HTERT RPE-1 (cell line): ENCODE data around the gene IGSF5.
"Not testable (repeated sequence)": the region's sequence is repeated elsewhere in the genome, so short reads cannot be mapped to it uniquely, and the experiment has no call there.

ENCODE experiments used
- in situ Hi-C: fragments of 300-500 bp; cut with MboI; formaldehyde crosslinking; loops from 4 replicates; pipeline ENCODE4 v1.14.3; 2020; ENCODE audit warnings: low sequenced_read_pairs

Gene IGSF5

GRCh38 chr21:39736716-39737115, 8.3 kb upstream of the IGSF5 start:
- in situ Hi-C loops: no loop called here

GRCh38 chr21:39737376-39738000, 7.5 kb upstream of the IGSF5 start:
- in situ Hi-C loops: no loop called here

- in situ Hi-C loops: no loop called here
These were observed 6.4 kb upstream of the IGSF5 start for GRCh38 chr21:39738566-39738965.

GRCh38 chr21:39739531-39739930, 5.5 kb upstream of the IGSF5 start:
- in situ Hi-C loops: not testable (repeated sequence)

GRCh38 chr21:39742561-39742960, 2.4 kb upstream of the IGSF5 start:
- in situ Hi-C loops: not testable (repeated sequence)

- in situ Hi-C loops: not testable (repeated sequence)
These were observed 349 bp downstream of the IGSF5 start for GRCh38 chr21:39745332-39745731.

DNA sequence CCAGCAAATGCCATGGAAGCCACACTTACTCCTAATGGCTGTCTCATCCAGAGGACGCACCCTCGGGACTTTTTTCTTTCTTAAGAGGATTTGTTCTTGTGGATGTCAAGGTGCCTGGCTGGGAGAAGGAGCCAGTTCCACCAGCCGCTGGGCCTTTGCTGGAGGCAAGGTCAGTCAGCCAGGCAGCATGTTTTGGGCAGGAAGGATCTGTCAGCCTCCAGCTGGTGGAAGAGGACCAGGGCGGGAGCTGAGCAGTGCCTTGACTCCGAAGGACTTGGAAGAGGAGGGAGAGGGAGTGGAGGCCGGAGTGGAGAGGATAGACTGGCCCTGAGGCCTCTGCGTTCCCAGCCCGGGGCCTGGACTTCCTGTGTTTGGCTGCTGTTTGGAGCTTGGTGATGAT, 5.7 kb downstream of the IGSF5 start:
- in situ Hi-C loops: no loop called here

- in situ Hi-C loops: no loop called here
These were observed 9.8 kb downstream of the IGSF5 start for GRCh38 chr21:39754811-39755210.

GRCh38 chr21:39756285-39756684, 11.3 kb downstream of the IGSF5 start:
- in situ Hi-C loops: no loop called here

DNA sequence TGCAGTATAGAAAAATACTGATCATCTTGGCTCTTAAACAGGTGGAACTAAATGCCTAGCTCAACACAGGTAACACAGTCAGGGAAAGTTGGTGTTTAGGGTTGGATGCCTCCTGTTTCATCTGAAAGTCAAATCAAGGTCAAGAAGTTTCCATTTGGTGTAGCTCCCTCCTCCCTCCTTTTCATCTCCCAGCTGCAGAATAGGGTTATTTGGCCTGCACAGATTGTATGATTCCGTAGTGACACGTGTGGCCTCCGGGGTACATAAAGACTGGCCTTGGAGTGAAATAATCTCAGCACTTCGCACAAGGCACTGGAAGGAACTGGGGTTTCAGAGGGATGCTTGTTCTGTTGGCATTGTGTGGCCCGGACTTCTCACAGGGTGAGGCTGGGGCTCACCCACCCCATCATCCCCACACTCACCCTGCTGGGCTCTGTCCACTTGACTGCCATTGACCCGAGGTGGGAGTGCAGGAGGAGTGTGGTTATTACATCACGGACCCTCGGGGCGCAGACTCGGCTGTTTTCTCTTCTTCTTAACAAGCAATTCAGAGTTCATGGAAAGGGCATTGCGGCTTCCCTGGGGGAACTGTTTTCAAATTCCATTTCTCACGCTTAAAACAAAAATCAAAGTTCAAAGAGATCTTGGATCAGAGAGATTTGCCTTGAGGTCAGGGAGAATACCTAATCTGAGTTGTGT, 18.4 kb downstream of the IGSF5 start:
- in situ Hi-C loops: no loop called here

DNA sequence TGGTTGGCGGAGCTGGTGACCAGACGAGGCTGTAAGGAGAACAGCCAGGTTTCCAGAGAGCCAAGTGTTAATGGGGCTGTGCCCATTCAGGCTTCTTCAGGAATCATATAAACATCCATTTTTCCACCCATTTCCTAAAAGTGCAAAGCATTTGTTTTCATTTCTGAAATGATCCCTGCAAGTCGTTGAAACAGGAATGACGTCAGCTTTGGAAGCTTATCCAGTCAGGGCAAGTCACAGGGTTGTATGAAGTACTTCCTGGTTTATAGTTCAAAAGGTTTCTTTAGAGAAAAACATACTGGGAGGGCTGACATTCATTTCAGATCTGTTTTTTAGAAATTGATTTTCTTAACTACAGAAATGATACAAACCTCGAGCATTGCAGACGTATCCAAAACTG, 29.2 kb downstream of the IGSF5 start:
- in situ Hi-C loops: no loop called here

GRCh38 chr21:39775816-39776215, 30.8 kb downstream of the IGSF5 start:
- in situ Hi-C loops: no loop called here

GRCh38 chr21:39776589-39776988, 31.6 kb downstream of the IGSF5 start:
- in situ Hi-C loops: no loop called here

- in situ Hi-C loops: no loop called here
These were observed 36.3 kb downstream of the IGSF5 start for GRCh38 chr21:39781331-39781730.

GRCh38 chr21:39788383-39788782, 43.4 kb downstream of the IGSF5 start:
- in situ Hi-C loops: no loop called here

DNA sequence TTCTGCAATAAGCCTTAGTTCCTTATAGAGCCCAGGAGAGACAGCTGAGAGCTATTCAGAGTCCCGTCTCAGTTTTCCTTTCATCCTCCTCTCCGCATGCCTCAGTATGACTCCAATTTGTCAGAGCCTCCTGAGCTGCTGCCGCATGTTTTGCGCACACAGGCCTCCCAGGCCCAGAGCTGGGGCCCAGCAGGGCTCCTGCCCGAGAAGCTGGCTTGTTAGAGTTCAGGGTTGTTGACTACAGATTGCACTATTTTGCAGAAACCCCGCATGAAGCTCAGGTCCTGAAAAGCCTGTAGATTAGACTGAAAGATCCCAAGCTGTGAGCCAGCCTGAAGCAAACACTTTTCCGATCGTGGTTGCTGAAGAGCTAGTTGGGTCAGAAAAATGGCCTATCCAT, 51.5 kb downstream of the IGSF5 start:
- in situ Hi-C loops: no loop called here

GRCh38 chr21:39799178-39799577, 54.2 kb downstream of the IGSF5 start:
- in situ Hi-C loops: no loop called here

GRCh38 chr21:39800311-39800710, 55.3 kb downstream of the IGSF5 start:
- in situ Hi-C loops: no loop called here

GRCh38 chr21:39802217-39802616, 57.2 kb downstream of the IGSF5 start:
- in situ Hi-C loops: no loop called here

- in situ Hi-C loops: no loop called here
These were observed 58.4 kb downstream of the IGSF5 start for GRCh38 chr21:39803393-39803792.

DNA sequence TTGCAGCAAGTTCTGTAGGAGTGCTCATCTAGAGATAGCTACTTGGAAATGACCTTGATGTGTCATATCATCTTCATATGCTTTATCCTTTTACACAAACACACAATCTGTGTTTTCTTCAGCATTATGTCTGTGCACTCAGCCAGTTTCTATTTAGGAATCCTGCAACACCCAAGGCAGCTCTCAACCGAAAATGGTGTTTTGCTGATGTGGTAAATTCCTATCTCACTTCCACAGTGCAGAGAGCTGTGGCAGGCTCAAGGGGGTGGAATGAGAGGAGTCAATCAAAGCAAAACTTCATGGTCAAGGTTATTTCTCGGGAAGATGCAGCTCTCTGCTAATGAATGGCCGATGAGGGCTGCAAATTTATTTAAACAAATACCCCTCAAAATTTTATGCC, 59.3 kb downstream of the IGSF5 start:
- in situ Hi-C loops: no loop called here

- in situ Hi-C loops: no loop called here
These were observed 61.0 kb downstream of the IGSF5 start for GRCh38 chr21:39805983-39806382.

GRCh38 chr21:39807738-39808137, 62.8 kb downstream of the IGSF5 start:
- in situ Hi-C loops: no loop called here
